ENCODE measurements around the gene RAB31.

DNA sequence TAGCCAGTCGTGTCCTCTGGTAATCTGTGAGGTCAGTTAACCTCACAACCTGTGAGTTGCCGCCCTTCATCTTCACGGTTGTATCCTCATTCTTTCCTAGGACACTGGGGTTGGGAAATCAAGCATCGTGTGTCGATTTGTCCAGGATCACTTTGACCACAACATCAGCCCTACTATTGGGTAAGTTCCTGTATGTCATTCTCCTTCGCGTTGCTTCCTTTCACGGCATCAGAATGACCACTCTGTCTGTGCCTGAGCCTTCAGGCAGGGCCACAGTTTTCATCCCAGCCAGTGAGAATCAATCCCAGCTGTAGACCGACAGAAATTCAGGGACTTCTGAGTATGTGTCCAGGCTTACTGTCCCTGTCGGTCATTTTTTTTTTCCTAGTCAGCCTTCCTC, 67.1 kb downstream of the RAB31 start:
- TF ChIP-seq, protein P1, sequence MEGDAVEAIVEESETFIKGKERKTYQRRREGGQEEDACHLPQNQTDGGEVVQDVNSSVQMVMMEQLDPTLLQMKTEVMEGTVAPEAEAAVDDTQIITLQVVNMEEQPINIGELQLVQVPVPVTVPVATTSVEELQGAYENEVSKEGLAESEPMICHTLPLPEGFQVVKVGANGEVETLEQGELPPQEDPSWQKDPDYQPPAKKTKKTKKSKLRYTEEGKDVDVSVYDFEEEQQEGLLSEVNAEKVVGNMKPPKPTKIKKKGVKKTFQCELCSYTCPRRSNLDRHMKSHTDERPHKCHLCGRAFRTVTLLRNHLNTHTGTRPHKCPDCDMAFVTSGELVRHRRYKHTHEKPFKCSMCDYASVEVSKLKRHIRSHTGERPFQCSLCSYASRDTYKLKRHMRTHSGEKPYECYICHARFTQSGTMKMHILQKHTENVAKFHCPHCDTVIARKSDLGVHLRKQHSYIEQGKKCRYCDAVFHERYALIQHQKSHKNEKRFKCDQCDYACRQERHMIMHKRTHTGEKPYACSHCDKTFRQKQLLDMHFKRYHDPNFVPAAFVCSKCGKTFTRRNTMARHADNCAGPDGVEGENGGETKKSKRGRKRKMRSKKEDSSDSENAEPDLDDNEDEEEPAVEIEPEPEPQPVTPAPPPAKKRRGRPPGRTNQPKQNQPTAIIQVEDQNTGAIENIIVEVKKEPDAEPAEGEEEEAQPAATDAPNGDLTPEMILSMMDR (IDR thresholded peaks at IDR 0.05), result no peak
- TF ChIP-seq EZH2phosphoT487 (IDR thresholded peaks at IDR 0.05; ENCODE audit: borderline replicate concordance, low read depth) (no peak), NRF1 (IDR thresholded peaks at IDR 0.05; ENCODE audit: low read depth, low read length) (no peak), RFX5 (IDR thresholded peaks at IDR 0.05; ENCODE audit: low read length) (no peak), RCOR1 (IDR thresholded peaks at IDR 0.05; ENCODE audit: low read length) (no peak), GABPA (IDR thresholded peaks at IDR 0.05; ENCODE audit: low read depth) (no peak), FOSL2 (IDR thresholded peaks at IDR 0.05; ENCODE audit: borderline replicate concordance, low read depth) (no peak), MXI1 (IDR thresholded peaks at IDR 0.05; ENCODE audit: low read depth, low read length) (no peak), GATA2 (CRISPR knock-in tag; IDR thresholded peaks at IDR 0.05) (no peak), JUND (IDR thresholded peaks at IDR 0.05) (no peak)
- TF ChIP-seq, protein P2, sequence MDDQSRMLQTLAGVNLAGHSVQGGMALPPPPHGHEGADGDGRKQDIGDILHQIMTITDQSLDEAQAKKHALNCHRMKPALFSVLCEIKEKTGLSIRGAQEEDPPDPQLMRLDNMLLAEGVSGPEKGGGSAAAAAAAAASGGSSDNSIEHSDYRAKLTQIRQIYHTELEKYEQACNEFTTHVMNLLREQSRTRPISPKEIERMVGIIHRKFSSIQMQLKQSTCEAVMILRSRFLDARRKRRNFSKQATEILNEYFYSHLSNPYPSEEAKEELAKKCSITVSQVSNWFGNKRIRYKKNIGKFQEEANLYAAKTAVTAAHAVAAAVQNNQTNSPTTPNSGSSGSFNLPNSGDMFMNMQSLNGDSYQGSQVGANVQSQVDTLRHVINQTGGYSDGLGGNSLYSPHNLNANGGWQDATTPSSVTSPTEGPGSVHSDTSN (IDR thresholded peaks at IDR 0.05), result no peak
- TF ChIP-seq, protein P3, sequence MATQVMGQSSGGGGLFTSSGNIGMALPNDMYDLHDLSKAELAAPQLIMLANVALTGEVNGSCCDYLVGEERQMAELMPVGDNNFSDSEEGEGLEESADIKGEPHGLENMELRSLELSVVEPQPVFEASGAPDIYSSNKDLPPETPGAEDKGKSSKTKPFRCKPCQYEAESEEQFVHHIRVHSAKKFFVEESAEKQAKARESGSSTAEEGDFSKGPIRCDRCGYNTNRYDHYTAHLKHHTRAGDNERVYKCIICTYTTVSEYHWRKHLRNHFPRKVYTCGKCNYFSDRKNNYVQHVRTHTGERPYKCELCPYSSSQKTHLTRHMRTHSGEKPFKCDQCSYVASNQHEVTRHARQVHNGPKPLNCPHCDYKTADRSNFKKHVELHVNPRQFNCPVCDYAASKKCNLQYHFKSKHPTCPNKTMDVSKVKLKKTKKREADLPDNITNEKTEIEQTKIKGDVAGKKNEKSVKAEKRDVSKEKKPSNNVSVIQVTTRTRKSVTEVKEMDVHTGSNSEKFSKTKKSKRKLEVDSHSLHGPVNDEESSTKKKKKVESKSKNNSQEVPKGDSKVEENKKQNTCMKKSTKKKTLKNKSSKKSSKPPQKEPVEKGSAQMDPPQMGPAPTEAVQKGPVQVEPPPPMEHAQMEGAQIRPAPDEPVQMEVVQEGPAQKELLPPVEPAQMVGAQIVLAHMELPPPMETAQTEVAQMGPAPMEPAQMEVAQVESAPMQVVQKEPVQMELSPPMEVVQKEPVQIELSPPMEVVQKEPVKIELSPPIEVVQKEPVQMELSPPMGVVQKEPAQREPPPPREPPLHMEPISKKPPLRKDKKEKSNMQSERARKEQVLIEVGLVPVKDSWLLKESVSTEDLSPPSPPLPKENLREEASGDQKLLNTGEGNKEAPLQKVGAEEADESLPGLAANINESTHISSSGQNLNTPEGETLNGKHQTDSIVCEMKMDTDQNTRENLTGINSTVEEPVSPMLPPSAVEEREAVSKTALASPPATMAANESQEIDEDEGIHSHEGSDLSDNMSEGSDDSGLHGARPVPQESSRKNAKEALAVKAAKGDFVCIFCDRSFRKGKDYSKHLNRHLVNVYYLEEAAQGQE (IDR thresholded peaks at IDR 0.05; ENCODE audit: low read depth, low read length), result no peak

Data from SK-N-SH (cell line).